AG09309 (cell line): Measurements from ENCODE around the gene EDARADD.

ENCODE experiments used
- DNase-seq: peaks from one replicate; pipeline ENCODE4 v3.0.0-alpha.2; 2010; ENCODE audit warnings: low read depth
- H3K4me3 ChIP-seq: 2 replicates; pipeline ENCODE4 v1.5.1; 2011; ENCODE audit warnings: mild to moderate bottlenecking, low read depth, low read length, moderate library complexity; ENCODE audit not compliant: control insufficient read depth
- TF ChIP-seq, protein P1 (sequence below): IDR thresholded peaks from 2 replicates; pipeline ENCODE4 v1.5.1; 2011; ENCODE audit warnings: mild to moderate bottlenecking, low read depth, low read length, inconsistent platforms; ENCODE audit not compliant: insufficient read depth, control insufficient read depth; ENCODE audit errors: missing control alignments

EDARADD gene

DNA sequence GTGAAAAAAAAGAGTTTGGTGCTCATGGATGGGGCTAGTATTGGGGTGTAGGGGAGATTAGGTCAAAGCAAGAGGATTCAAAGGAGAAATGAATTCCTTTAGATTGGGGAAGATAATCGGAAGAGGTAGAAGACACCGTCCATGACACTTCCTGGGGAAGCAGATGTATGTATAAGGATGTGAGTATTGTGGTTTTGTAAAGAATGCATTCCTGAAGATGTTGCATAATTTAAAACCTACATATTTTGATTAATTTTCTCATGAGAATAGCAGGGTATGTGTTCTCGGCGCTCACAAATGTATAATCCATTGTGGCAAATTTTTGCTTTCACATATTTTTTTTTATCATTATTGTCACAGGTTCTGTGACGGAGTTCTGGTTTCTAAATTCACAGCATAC is 124.2 kb downstream of the EDARADD start:
- H3K4me3 ChIP-seq: no peak overlapping the region
- TF ChIP-seq, protein P1, sequence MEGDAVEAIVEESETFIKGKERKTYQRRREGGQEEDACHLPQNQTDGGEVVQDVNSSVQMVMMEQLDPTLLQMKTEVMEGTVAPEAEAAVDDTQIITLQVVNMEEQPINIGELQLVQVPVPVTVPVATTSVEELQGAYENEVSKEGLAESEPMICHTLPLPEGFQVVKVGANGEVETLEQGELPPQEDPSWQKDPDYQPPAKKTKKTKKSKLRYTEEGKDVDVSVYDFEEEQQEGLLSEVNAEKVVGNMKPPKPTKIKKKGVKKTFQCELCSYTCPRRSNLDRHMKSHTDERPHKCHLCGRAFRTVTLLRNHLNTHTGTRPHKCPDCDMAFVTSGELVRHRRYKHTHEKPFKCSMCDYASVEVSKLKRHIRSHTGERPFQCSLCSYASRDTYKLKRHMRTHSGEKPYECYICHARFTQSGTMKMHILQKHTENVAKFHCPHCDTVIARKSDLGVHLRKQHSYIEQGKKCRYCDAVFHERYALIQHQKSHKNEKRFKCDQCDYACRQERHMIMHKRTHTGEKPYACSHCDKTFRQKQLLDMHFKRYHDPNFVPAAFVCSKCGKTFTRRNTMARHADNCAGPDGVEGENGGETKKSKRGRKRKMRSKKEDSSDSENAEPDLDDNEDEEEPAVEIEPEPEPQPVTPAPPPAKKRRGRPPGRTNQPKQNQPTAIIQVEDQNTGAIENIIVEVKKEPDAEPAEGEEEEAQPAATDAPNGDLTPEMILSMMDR: no peak
- no peak for DNase-seq

DNA sequence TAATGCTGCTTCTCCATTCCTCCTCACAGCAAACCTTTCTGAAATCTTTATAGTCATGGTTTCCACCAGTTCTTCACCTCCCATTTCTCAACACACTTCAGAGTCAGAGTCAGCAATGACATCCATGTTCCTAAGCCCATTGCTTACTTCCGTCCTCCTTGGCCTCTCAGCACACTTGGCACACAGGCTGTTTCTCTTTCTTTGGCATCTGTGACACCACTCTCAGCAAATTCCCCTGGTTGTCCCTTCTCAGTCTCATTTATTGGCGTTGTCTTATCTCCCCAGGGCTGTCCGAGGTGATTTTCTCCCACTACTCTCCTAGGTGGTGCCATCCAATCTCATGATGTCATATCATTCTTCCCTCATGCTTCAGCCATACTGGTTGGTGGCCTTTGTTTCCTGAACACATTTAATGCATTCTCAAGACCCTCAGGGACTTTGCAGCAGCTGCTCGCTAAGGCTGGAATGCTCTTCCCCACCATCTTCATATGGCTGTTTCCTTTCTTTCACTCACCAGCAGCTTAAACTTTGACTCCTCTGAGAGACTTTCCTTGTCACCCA is 126.4 kb downstream of the EDARADD start:
- no peak for DNase-seq
- H3K4me3 ChIP-seq: no peak overlapping the region
- TF ChIP-seq, protein P1: no peak

DNA sequence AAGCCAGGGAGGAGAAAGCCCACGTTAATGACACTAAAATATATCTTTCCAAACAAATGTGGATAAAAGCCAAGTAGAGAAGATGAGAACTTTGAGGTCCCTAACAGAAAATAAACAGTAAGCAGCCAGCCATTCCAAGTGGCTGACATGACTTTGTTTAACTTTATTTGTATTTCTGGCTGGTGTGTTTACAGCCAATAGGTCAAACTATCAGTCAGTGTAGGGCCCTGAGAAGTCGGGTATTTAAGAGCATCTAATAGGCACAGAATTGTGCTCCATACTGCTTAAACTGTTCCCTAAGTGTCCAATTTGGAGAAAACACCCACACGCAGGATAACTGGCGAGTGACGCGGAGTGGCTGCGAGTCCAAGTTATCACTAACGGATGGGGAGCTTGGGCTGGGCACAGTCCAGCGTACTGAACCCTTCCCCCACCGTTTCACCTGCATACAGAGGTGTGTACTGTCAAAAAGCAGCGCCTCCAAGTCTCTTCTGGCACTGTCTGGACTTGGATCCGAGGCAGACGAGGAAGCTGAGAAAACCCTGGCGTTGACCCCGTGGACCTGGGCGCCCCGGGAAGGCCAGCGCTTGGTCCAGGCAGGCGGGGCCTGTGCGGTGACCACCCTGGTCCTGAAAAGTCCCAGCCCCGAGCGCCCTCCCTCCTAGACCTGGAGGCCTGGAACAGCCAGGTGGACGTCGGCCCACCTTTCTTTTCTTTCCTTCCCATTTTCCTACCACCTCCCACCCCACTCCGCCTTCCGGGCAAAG is 129.0 kb downstream of the EDARADD start:
- no peak for DNase-seq
- TF ChIP-seq, protein P1: no peak
- peak overlapping the region; percentile 92 for H3K4me3 ChIP-seq

DNA sequence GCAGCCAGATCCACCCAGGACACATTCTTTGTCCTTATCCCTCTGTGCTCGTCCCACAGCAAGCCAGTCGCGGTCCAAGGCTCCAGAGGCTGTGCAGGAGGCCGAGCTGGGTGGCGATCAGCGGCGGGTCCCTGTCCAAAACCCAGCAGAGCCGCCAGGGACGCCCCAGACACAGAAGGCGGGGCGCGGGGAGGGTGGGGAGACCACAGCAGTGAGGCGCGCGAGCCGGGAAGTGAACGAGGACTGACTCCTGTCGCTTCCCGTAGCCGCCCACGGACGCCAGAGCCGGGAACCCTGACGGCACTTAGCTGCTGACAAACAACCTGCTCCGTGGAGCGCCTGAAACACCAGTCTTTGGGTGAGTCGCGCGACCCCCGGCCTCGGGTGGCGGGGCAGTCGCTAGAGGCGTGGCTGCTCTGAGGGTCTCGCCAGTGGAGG is 129.6 kb downstream of the EDARADD start, which contains the start of gene LGALS8:
Gene LGALS8 (plus strand): TSS at position 279 of the 438 bp plus-strand sequence. CDS start 2,089 bp downstream, outside the sequence.
- TF ChIP-seq, protein P1: no peak
- DNase-seq: peak; percentile 39
- H3K4me3 ChIP-seq: peak within 1 kb of the TSS; percentile 92

DNA sequence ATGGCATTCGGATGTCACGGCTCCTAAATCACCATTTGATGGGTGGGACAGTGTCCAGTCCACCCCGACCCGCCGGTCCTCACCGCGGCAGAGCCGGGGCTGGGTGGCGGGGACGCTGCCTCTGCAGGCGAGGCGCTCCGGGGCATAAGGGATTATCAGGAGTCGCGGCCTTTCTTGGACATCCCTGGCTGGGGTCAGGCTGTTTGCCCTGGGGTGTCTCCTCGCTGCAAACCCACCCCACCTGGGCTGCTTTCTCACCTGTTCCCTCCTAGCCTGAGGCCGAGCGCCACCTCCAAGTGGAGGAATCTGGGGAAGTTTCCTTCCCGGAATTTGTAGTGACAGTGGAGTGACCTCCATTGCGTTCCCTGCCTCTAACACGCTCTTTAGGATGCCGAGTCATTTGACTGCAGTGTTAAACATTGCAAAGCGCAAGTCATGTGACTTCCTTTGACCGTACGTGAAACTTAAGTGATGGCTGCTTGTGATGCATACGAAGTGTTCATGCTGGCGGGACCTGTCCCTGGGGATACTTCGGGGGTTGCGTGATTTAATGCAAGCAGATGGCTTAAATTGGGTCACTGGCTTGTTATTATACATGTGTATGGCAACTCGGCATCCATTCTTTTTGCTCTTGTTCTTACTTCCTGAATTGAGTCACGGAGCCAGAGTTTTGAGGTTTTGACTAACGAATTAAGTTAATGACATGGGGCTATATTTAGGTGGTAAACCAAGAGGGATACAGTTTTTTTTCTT is 130.2 kb downstream of the EDARADD start:
- DNase-seq: peak; percentile 59
- TF ChIP-seq, protein P1: no peak
- peak overlapping the region; percentile 92 for H3K4me3 ChIP-seq

DNA sequence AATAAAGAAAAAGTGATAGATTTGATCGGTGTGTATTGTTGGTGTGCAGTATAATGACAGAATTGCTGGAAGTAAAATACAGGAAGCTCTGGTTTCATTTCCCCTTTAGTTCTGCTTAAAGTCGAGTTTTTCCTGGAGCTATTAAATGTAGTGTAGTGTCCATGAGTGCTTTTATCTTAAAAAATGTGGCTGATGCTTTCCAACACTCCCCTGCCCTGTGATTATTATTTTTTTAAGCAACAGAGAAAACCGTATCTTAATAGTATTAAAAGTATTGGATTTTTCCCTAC is 130.8 kb downstream of the EDARADD start:
- no peak for DNase-seq
- H3K4me3 ChIP-seq: peak overlapping the region; percentile 92
- TF ChIP-seq, protein P1: no peak
